Measurements from ENCODE around the gene TMEM248.

TMEM248 gene

DNA sequence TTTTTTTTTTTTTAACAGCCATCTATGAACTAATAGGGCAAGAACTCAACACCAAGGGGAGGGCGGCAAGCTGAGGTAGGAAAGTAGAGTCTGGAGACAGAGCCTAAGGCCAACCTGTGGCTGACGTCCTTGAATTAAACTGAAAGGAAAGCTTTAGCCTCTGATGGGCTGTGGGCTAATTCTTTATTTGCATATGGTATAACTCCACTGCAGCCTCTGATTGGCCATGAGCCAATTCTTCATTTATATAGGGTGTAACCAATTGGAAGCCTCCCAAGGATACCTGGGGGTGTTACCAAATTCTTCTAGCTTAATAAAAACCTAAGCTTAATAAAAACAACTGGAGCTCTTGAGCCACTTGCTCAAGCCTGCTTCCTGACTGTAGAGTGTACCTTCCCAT is 85.9 kb downstream of the TMEM248 start:
- no peak for DNase-seq

All from CD4-positive, alpha-beta T cell treated with Interleukin-17A for 4 hours (primary cell).